HG03432 (cell line): ENCODE data around the gene CTSL.

Experiments used
- ATAC-seq: cut with Tn5 transposase; IDR thresholded peaks from one replicate; pipeline ENCODE4 v1.9.1; 2021; ENCODE audit warnings: mild to moderate bottlenecking, moderate library complexity; ENCODE audit not compliant: unreplicated experiment

CTSL gene

DNA sequence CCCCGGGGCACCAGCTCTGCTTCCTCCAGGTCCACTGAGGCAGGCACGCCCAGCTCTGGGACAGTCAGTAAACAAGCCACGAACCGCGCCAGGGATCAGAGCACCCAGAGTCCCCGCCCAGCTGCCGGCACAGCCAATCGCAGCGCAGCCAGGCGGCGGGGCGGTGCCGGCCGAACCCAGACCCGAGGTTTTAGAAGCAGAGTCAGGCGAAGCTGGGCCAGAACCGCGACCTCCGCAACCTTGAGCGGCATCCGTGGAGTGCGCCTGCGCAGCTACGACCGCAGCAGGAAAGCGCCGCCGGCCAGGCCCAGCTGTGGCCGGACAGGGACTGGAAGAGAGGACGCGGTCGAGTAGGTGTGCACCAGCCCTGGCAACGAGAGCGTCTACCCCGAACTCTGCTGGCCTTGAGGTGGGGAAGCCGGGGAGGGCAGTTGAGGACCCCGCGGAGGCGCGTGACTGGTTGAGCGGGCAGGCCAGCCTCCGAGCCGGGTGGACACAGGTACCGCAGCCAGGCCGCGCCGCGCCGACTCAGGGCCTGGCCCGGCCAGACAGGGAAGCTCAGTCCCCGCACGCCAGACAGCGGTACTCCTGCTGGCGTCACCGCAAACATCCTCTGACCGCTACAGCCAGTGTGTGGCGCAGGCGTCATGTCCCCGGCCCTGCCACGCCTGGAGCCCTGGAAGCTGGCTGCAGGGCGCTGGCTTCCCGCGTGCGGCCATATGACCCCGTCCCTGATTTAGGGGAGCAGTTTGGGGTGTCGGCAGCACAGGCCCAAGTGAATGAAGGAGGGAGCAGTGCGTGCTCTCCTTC lies at the start of gene CTSL:
Gene CTSL (plus strand): TSS at position 220 of the 810 bp plus-strand sequence. CDS start 1,485 bp downstream, outside the sequence.
- peak; percentile 64 for ATAC-seq

DNA sequence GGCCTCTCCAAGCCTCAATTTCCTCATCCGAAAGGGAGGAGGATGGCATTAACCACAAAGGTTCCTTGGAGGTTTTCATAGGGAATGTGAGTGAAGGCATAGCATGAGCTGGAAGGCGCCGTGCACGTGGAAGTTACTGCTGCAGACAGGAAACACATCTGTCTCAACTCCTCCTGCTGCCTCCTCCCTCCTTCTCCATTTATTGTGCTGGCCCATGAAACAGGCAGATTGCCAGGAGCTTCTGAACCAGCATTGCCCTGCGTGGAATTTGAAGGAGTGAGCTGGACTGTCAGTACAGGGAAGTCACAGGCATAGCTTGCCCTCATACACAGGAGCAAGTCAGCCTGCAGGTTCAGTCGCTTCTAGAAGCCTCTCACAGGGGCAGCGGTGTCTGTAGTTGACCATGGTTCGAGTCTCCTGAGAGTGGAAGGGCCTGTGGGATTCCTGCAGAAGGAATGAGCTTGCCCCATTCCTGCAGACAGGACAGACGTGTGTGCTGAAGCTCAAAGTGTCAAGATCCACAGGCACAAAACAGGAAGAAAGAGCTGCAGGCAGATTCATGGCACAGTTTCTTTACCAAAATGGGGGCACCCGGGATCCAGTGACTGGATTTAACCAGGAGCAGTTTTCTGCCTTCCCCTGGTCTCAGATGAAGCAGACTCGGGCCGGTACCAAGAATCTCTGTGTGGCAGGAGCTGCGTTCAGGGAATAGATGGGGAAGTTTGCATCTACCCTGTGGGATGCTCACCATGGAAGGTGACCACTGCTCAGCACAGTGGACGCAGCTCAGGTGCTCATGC lies 48.7 kb upstream of the CTSL start:
- ATAC-seq: no peak

- ATAC-seq: no peak
Measured at GRCh38 chr9:87677776-87678587, 47.9 kb upstream of the CTSL start.

DNA sequence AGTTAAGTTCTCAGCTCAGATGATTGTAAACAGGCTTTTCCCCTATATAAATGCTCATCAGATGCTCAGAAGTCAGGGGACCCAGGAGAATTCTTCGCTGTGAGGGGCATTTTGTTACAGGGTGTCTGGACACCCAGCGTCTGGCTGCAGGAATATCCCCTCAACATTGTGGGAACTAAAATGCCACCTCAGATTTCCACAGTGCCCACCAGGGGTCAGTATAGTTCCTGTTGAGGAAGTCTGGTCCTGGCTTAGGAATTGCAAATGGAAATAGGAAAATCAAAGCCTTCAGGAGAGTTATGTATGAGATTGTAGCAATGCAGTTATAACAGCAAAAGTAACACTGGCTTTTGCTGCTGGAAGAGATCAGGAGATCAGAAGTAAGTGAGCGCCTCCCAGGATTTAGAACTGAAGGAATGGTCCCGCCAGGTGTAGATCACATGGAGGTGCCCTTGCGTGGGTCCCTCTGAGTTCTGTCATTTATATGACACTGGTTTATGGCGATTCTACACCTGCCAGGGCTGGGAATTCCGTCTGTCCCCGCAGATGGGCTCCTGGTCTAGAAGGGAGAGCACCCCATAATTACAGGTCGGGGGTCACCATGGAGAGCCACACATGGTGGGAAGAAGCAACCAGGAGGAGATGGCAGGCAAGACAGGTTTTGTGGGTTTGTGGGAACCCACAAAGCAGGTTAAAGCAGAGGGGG lies 47.1 kb upstream of the CTSL start:
- no peak for ATAC-seq

- no peak for ATAC-seq
Measured at GRCh38 chr9:87681271-87682061, 44.5 kb upstream of the CTSL start.

DNA sequence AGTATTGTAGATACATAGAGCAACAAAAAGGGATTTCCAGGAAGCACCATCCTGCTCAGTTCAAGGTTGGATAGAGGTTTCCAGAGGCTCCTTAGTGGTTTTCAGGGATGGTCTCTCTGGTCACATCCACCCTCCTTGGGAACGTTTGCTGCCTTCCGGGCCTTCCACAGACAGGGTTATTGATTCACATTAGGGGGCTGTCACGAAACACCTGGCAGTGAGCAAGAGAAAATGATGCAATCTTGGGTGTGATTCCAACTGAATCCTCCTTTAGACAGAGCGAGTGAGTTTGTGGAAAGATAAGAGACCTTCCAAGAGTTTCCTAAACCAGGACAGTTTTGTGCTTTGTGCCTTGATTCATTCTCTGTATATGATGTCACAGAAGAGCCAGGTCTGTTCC lies 43.8 kb upstream of the CTSL start:
- no peak for ATAC-seq

GRCh38 chr9:87682618-87683017 lies 43.3 kb upstream of the CTSL start:
- no peak for ATAC-seq

- ATAC-seq: no peak
Measured at GRCh38 chr9:87683751-87684626, 41.9 kb upstream of the CTSL start.

- no peak for ATAC-seq
Measured at GRCh38 chr9:87684627-87685219, 41.2 kb upstream of the CTSL start.

- ATAC-seq: no peak
Measured at GRCh38 chr9:87685441-87685840, 40.5 kb upstream of the CTSL start.

DNA sequence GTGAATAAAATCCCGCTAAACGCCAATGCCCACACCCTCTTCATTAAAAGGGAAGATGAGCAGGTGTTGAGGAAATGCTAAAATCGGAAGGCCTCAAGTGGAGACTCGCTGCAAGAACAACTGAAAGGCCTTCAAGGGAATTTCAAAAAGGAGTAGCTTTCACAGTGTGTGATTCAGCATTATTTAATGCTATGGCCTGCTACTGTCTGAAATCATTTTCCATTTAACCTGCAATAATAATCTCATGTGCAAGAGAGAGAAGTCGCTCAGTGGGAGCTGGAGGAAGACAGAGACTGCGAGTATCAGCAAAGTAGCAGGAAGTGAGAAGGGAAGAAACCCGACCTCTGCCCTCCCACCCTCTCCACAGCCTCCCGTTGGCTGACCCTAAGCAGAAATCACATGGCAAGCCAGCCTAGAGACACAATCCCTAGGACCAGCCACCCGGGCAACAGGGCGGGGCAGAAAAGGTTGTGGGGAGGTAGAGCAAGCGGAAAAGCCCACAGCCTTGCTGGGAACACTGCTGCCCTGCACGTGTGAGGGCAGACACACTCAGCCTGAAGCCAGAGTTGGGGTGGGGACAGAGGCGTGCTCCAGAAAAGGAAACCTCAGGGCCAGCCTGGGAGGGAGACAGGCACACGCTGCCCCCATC lies 39.9 kb upstream of the CTSL start:
- no peak for ATAC-seq

GRCh38 chr9:87686520-87687090 lies 39.3 kb upstream of the CTSL start:
- no peak for ATAC-seq

- no peak for ATAC-seq
Measured at GRCh38 chr9:87687207-87687606, 38.7 kb upstream of the CTSL start.

DNA sequence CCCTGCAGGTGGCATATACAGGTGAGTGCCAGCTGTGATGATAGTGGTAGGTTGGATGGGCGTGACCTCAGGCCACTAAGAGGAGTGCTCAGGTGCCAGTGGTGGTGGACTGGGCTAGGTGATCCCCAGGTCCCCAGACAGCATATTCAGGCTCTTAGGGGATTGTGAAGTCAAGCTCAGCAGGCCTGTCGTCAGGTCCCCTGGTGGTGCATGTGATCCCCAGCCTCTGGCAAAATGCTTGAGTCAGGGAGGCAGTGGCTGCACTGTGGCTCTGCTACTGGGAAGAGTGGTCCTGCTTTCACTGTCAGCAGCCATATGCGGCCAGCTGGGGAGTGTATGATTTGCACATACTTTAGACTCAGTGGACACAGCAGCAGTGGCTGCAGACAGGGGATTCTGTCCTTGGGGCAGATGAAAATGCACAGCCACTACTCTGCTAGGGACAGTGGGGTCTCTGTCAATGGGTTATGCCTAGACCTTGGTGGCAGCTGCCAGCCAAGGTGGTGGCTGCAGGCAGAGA lies 31.6 kb upstream of the CTSL start:
- no peak for ATAC-seq

GRCh38 chr9:87695523-87695922 lies 30.4 kb upstream of the CTSL start:
- ATAC-seq: no peak

- no peak for ATAC-seq
Measured at GRCh38 chr9:87696641-87697040, 29.3 kb upstream of the CTSL start.

DNA sequence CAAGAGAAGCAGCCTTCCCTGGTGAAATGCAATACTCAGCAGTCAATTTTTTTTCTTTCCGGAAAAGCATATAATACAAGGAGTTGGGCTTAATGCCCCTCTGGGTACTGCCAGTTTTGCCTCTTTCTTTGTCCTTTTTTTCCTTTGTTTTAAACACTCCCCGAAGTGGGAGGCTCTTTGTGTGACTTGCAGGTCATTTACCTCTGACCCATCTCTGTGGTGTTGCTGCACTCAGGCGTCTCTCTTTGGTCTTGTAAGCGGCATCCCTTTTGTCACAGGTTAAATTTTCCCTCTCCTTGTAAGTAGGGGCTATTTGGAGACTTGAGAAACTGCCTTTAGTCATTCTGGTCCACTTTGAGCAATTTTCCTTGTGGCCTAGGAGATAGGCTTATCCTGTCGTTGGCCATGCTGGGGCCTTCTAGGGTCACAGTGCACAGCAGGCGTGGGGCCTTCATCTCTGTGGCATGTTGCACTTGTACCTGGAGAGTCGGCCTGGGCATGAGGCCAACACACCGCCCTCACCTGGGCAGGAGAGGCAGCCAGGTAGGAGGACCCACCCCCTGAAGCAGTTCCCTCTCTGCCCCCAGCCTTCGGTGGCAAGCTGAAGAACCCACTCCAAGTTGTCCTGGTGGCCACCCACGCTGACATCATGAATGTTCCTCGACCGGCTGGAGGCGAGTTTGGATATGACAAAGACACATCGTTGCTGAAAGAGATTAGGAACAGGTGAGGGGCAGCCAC lies 27.7 kb upstream of the CTSL start:
- no peak for ATAC-seq
